Thyroid gland (tissue), 4 donors: ENCODE results near the gene CLEC18C.

Experiments used
- CTCF ChIP-seq, 6 experiments: fragments of 200-600 bp in 3 of 6; fragments of 450-650 bp in 3 of 6; sonication (generic) in 3 of 6; IDR thresholded peaks; one replicate each; pipeline ENCODE4 v1.5.1; 2016 to 2019; ENCODE audit warnings: antibody characterized with exemption in 6 of 6, mild to moderate bottlenecking in 2 of 6, inconsistent platforms in 1 of 6, moderate library complexity in 1 of 6
- POLR2A ChIP-seq, 2 donors: fragments of 450-650 bp; IDR thresholded peaks; one replicate each; pipeline ENCODE4 v1.6.1; 2017; ENCODE audit warnings: antibody characterized with exemption in 2 of 2, mild to moderate bottlenecking in 2 of 2, moderate library complexity in 1 of 2

- peak in 1 of 6 experiments; percentile 14 for TF ChIP-seq CTCF (IDR thresholded peaks at IDR 0.05)
- no peak for TF ChIP-seq POLR2A (IDR thresholded peaks at IDR 0.05)
Measured at GRCh38 chr16:70151391-70151790, 22.2 kb upstream of the CLEC18C start.
